GM12878 (cell line): ENCODE results near the gene CELA3B. TPM values are rescaled to one million over a fixed set of nuclear protein-coding genes. Genes with fewer than 3 reads are reported as not detected.

Experiments used
- ATF3 ChIP-seq: IDR thresholded peaks from 2 replicates; pipeline ENCODE4 v1.6.1; 2011; ENCODE audit warnings: low read depth, mild to moderate bottlenecking, low read length, moderate library complexity, borderline replicate concordance; ENCODE audit errors: extremely low read depth
- CBFB ChIP-seq: IDR thresholded peaks from 2 replicates; pipeline ENCODE4 v1.6.1; 2016; ENCODE audit warnings: antibody characterized with exemption, low read depth
- CEBPZ ChIP-seq: fragments of 150-350 bp; IDR thresholded peaks from 2 replicates; pipeline ENCODE4 v1.6.1; 2016; ENCODE audit warnings: low read depth, low read length
- CHD1 ChIP-seq: IDR thresholded peaks from 2 replicates; pipeline ENCODE4 v1.6.1; 2012; ENCODE audit warnings: low read depth, low read length, improper control_type of control experiment
- CHD4 ChIP-seq: fragments of 200-600 bp; sonication (generic); IDR thresholded peaks from 2 replicates; pipeline ENCODE4 v1.6.1; 2016; ENCODE audit warnings: mild to moderate bottlenecking
- CREB1 ChIP-seq: IDR thresholded peaks from 2 replicates; pipeline ENCODE4 v1.6.1; 2012; ENCODE audit warnings: low read depth, mild to moderate bottlenecking, inconsistent platforms
- CREM ChIP-seq: IDR thresholded peaks from 2 replicates; pipeline ENCODE4 v1.6.1; 2014; ENCODE audit warnings: antibody characterized with exemption, low read depth
- E2F8 ChIP-seq: fragments of 450-650 bp; IDR thresholded peaks from 2 replicates; pipeline ENCODE4 v1.6.1; 2018; ENCODE audit warnings: mild to moderate bottlenecking, low read depth, moderate library complexity; ENCODE audit not compliant: partially characterized antibody
- GATAD2B ChIP-seq: fragments of 450-650 bp; conservative IDR thresholded peaks from 2 replicates; pipeline ENCODE4 v1.6.1; 2017; ENCODE audit warnings: low read depth, mild to moderate bottlenecking, moderate library complexity
- JUND ChIP-seq: IDR thresholded peaks from 2 replicates; pipeline ENCODE4 v1.6.1; 2012; ENCODE audit warnings: low read depth, mild to moderate bottlenecking, low read length, improper control_type of control experiment, moderate library complexity
- KDM1A ChIP-seq: fragments of 200-600 bp; sonication (generic); IDR thresholded peaks from 2 replicates; pipeline ENCODE4 v1.6.1; 2016; ENCODE audit warnings: borderline replicate concordance
- NR2C1 ChIP-seq: fragments of 450-650 bp; IDR thresholded peaks from 2 replicates; pipeline ENCODE4 v1.6.1; 2017; ENCODE audit warnings: antibody characterized with exemption, mild to moderate bottlenecking, moderate library complexity
- NR2C2 ChIP-seq: IDR thresholded peaks from 2 replicates; pipeline ENCODE4 v1.6.1; 2011; ENCODE audit warnings: borderline replicate concordance, low read depth; ENCODE audit not compliant: control insufficient read depth, insufficient read length
- RAD51 ChIP-seq: fragments of 450-650 bp; IDR thresholded peaks from 2 replicates; pipeline ENCODE4 v1.6.1; 2016; ENCODE audit warnings: moderate library complexity, mild to moderate bottlenecking, inconsistent platforms
- RBBP5 ChIP-seq: fragments of 200-600 bp; sonication (generic); conservative IDR thresholded peaks from 2 replicates; pipeline ENCODE4 v1.6.1; 2016
- SREBF1 ChIP-seq: IDR thresholded peaks from 2 replicates; pipeline ENCODE4 v1.6.1; 2012; ENCODE audit warnings: mild to moderate bottlenecking, low read length
- TBL1XR1 ChIP-seq: IDR thresholded peaks from 2 replicates; pipeline ENCODE4 v1.6.1; 2012; ENCODE audit warnings: low read depth, low read length, improper control_type of control experiment
- TCF12 ChIP-seq: IDR thresholded peaks from 2 replicates; pipeline ENCODE4 v1.6.1; 2011; ENCODE audit warnings: low read depth, mild to moderate bottlenecking, low read length
- USF2 ChIP-seq: IDR thresholded peaks from 2 replicates; pipeline ENCODE4 v1.6.1; 2011; ENCODE audit warnings: low read depth, low read length, improper control_type of control experiment, borderline replicate concordance
- ZNF274 ChIP-seq: IDR thresholded peaks from one replicate; pipeline ENCODE4 v1.8.0; 2011; ENCODE audit not compliant: insufficient read length, insufficient read depth
- polyA plus RNA-seq, 11 experiments: library from polyadenylated mRNA; depleted of rRNA in 4 of 11; unstranded in 6 of 11; stranded (reverse) in 5 of 11; fragments of >200 nt; fragmentation: Nextera tagmentation in 4 of 11; fragmentation: Illumina TruSeq in 1 of 11; extraction: Ambion mirVana in 4 of 11; extraction: Trizol in 1 of 11; gene quantifications; 1 replicate in 1 of 11; 2 replicates in 10 of 11; pipeline versions ENCODE4 v1.2.1 to v1.2.3, GENCODE V29; 2011 to 2016; ENCODE audit warnings: inconsistent platforms in 2 of 11, missing spikeins in 2 of 11, low read depth in 1 of 11
- total RNA-seq, 4 experiments: library from RNA; depleted of rRNA in 3 of 4; stranded (reverse); fragments of >200 nt in 3 of 4; fragmentation: Illumina TruSeq in 1 of 4; extraction: Trizol in 1 of 4; gene quantifications; 2 replicates each; pipeline versions ENCODE4 v1.2.1 to v1.2.3, GENCODE V29; 2013 to 2021

The CELA3B gene
- total and polyA plus RNA-seq, 10 of the 15 experiments (the other 5 are each of a cell fraction or from before 2014, with no cell fraction given): 4.1 TPM; not detected in 9

GRCh38 chr1:22025368-22026155 is 48.7 kb downstream of the CELA3B start (continued):
- TF ChIP-seq USF2 (no peak), KDM1A (no peak), ATF3 (no peak), CHD4 (no peak), SREBF1 (no peak), CBFB (peak; percentile 76; the same call in 1 of the 2 replicates), GATAD2B (peak; percentile 80), CREB1 (peak; percentile 23; the same call in 1 of the 2 replicates), TCF12 (no peak), CHD1 (no peak), RBBP5 (no peak), CREM (peak; percentile 46; the same call in 1 of the 2 replicates), TBL1XR1 (no peak; the same call in 1 of the 2 replicates), JUND (peak; percentile 43; the same call in 1 of the 2 replicates), RAD51 (no peak), NR2C2 (no peak), CEBPZ (no peak), NR2C1 (peak; percentile 83), E2F8 (no peak), ZNF274 (no peak)
